GM06990 (cell line): ENCODE measurements around the gene DSTYK.

Experiments
- DNase-seq: peaks from one replicate; pipeline ENCODE4 v3.0.0-alpha.2; 2011; ENCODE audit not compliant: insufficient read length; ENCODE audit errors: extremely low read depth
- H3K27me3 ChIP-seq: replicated peaks from 2 replicates; pipeline ENCODE4 v1.6.0; 2011; ENCODE audit warnings: low read length; ENCODE audit not compliant: control insufficient read depth, insufficient read depth
- H3K36me3 ChIP-seq: 2 replicates; pipeline ENCODE4 v1.5.1; 2011; ENCODE audit warnings: low read length; ENCODE audit not compliant: control insufficient read depth, insufficient read depth
- H3K4me3 ChIP-seq: replicated peaks from 2 replicates; pipeline ENCODE4 v1.5.1; 2011; ENCODE audit warnings: low read depth, mild to moderate bottlenecking, control low read depth, low read length
- TF ChIP-seq, protein P1 (sequence below): IDR thresholded peaks from 2 replicates; pipeline ENCODE4 v1.5.1; 2011; ENCODE audit warnings: low read length, control low read depth, mild to moderate bottlenecking, inconsistent platforms; ENCODE audit not compliant: insufficient read depth, poor library complexity, severe bottlenecking

Gene DSTYK

DNA sequence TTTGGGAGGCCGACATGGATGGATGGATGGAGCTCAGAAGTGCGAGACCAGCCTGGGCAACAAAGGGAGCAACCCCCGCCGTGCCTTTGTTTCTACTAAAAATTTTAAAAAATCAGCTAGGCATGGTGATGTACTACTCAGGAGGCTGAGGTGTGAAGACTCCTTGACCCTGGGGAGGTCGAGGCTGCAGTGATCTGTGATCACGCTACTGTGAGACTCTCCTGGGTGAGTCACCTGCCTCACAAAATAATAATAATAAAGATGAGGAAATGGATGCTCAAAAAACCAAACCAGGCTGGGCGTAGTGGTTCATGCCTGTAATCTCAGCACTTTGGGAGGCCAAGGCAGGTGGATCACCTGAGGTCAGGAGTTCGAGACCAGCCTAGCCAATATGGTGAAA, 19.2 kb downstream of the DSTYK start:
- TF ChIP-seq, protein P1, sequence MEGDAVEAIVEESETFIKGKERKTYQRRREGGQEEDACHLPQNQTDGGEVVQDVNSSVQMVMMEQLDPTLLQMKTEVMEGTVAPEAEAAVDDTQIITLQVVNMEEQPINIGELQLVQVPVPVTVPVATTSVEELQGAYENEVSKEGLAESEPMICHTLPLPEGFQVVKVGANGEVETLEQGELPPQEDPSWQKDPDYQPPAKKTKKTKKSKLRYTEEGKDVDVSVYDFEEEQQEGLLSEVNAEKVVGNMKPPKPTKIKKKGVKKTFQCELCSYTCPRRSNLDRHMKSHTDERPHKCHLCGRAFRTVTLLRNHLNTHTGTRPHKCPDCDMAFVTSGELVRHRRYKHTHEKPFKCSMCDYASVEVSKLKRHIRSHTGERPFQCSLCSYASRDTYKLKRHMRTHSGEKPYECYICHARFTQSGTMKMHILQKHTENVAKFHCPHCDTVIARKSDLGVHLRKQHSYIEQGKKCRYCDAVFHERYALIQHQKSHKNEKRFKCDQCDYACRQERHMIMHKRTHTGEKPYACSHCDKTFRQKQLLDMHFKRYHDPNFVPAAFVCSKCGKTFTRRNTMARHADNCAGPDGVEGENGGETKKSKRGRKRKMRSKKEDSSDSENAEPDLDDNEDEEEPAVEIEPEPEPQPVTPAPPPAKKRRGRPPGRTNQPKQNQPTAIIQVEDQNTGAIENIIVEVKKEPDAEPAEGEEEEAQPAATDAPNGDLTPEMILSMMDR = no peak
- Histone ChIP-seq H3K4me3 (no peak overlapping the region), H3K27me3 (no peaks in the 10 kb centered on the region), H3K36me3 (no peaks in the 10 kb centered on the region)
- no peak for DNase-seq

DNA sequence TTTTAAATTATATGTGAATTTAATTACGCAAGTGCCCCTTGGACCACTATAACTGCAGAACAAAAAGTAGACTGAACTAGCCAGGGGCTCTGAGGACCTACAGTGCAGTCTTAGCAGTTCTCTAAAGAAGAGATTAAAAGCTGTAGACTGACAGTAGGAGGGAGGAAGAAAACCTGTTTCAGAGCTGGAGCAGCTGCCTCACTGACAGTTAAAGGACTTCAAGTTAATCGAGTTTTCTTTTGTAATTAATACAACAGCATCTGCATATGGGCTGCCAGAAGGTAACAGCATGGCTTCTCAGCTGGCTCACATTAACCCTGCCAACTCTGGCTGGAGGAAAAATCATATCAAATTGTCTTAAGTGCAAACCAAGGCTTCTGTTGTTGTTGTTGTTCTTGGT, 19.9 kb downstream of the DSTYK start:
- Histone ChIP-seq H3K36me3 (no peaks in the 10 kb centered on the region), H3K27me3 (no peaks in the 10 kb centered on the region), H3K4me3 (no peak overlapping the region)
- TF ChIP-seq, protein P1 = no peak
- DNase-seq = no peak

DNA sequence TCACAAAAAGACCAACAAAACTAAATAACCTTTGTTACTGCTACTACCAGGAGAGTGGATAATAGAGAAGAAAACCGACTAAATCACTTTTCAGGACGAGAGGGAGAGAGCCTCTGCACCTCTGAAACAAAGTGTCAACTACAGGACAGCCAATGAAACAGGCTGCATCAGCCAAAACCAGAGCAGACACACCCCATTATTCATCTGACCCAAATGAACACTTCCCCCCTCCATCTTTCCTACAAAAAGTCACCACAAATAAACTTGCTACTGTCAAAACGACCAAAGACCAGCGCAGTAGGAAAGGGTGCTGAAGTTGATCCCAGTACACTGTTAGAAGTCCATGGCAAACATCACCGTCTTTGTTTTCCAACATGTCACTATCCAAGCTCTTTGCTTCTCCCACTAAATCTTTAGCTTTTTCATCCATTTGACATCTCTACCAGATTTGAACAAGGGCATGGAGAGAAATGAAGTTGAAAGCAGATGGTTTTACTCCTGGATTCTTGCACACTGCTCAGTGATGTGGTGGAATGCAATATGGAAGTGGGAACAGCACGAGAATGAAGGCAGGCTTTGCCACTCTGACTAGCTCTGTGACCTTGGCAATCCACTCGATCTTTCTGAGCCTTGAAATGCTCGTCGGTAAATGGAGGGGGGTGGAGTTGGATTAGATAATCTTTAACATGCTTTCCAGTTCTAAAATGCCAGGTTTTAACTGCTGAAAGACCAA, 20.5 kb downstream of the DSTYK start:
- Histone ChIP-seq H3K27me3 (no peaks in the 10 kb centered on the region), H3K4me3 (no peak overlapping the region), H3K36me3 (no peaks in the 10 kb centered on the region)
- TF ChIP-seq, protein P1 = no peak
- DNase-seq = no peak

DNA sequence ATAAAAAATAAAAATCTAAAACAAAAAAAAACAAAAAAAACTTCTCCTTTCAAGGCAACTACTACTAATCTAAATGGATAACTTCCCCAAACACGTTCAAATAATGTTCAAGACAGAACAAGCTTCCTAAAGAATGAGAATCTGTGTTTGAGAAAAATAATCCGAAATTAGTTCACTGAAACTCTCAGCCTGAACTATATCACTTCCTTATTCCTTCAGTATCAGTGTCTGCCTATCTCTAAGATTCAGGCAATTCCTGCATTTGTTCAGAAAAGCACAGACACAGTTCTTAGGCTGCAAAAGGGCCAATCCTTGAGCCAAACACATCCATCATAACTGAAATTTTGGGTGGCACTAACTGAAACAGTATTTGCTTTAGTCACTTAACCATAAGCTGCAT, 22.4 kb downstream of the DSTYK start:
- DNase-seq = no peak
- no peaks in the 10 kb centered on the region for H3K27me3 ChIP-seq
- TF ChIP-seq, protein P1 = no peak
- no peak overlapping the region for H3K4me3 ChIP-seq
- H3K36me3 ChIP-seq = no peaks in the 10 kb centered on the region

DNA sequence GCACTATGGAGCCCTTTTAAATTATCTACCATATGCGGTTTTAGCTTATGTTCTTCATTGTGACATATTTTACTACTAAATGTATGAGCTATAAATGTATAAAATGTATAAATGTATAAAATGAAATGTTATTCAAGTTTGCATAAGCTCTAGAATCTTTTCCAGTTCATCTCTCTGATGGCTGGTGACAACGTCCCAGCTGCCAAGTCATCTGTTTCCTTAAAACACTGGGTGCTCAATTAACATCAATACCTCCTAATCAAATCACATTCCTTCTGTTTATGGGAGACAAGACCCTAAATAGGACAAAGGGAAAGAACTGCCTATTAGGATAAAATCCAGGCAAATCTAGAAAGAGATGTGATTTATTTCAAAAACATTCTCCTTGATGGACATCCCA, 22.9 kb downstream of the DSTYK start:
- Histone ChIP-seq H3K36me3 (no peaks in the 10 kb centered on the region), H3K27me3 (no peaks in the 10 kb centered on the region), H3K4me3 (no peak overlapping the region)
- TF ChIP-seq, protein P1 = no peak
- no peak for DNase-seq

DNA sequence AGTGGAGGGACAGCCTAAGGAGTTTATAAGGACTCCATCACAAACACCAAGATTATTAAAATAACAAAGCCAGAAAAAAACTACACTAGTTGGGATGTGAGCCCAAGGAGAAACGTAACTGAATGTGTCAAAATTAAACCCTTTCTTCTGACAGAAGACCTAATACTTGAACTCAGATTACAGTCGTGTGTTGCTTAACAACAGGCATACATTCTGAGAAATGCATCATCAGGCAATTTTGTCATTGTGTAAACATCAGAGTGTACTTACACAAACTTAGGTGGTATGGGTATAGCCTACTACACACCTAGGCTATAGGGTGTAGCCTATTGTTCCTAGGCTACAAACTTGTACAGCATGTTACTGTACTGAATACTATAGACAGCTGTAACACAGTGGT, 23.4 kb downstream of the DSTYK start:
- Histone ChIP-seq H3K4me3 (no peak overlapping the region), H3K27me3 (no peaks in the 10 kb centered on the region), H3K36me3 (no peaks in the 10 kb centered on the region)
- no peak for DNase-seq
- TF ChIP-seq, protein P1 = no peak
